K562 (cell line): ENCODE data around the gene GPR108. TPM values are rescaled to one million over a fixed set of nuclear protein-coding genes. Genes with fewer than 3 reads are reported as not detected.
A peak's percentile ranks its signal among the peaks of the same experiment; 100 is the strongest.

Experiments used
- HDAC2 ChIP-seq: fragments of 450-650 bp; IDR thresholded peaks from 2 replicates; pipeline ENCODE4 v1.6.1; 2016; ENCODE audit warnings: mild to moderate bottlenecking
- HNRNPUL1 ChIP-seq: fragments of 200-400 bp; formaldehyde crosslinking; IDR thresholded peaks from 2 replicates; pipeline ENCODE4 v1.6.1; 2017; ENCODE audit warnings: low read length
- HSF4 ChIP-seq: fragments of 250-450 bp; sonication (Bioruptor Pico); IDR thresholded peaks from 2 replicates; pipeline ENCODE4 v2.1.2; 2022; ENCODE audit warnings: mild to moderate bottlenecking, moderate library complexity, borderline replicate concordance
- SAFB ChIP-seq: fragments of 200-400 bp; formaldehyde crosslinking; IDR thresholded peaks from 2 replicates; pipeline ENCODE4 v1.6.1; 2017; ENCODE audit warnings: low read depth, low read length, borderline replicate concordance
- SMAD2 ChIP-seq: fragments of 150-350 bp; IDR thresholded peaks from 2 replicates; pipeline ENCODE4 v1.6.1; 2014; ENCODE audit warnings: low read depth, mild to moderate bottlenecking, low read length
- XRCC3 ChIP-seq: fragments of 450-650 bp; IDR thresholded peaks from 2 replicates; pipeline ENCODE4 v1.6.1; 2017; ENCODE audit warnings: mild to moderate bottlenecking, moderate library complexity
- ZKSCAN3 ChIP-seq: fragments of 250-450 bp; sonication (Bioruptor Pico); IDR thresholded peaks from 2 replicates; pipeline ENCODE4 v1.4.0; 2020
- polyA plus RNA-seq, 8 experiments: library from polyadenylated mRNA; depleted of rRNA in 4 of 8; stranded (reverse) in 5 of 8; unstranded in 3 of 8; fragments of >200 nt; fragmentation: Nextera tagmentation in 2 of 8; fragmentation: Illumina TruSeq in 1 of 8; extraction: Ambion mirVana in 2 of 8; extraction: Trizol in 1 of 8; gene quantifications; 2 replicates each; pipeline versions ENCODE4 v1.2.1 to v1.2.3, GENCODE V29; 2011 to 2014; ENCODE audit warnings: inconsistent platforms in 1 of 8, missing spikeins in 1 of 8
- total RNA-seq, 7 experiments: library from RNA; depleted of rRNA in 6 of 7; stranded (reverse); fragments of >200 nt in 6 of 7; fragmentation: Illumina TruSeq in 2 of 7; extraction: Trizol in 2 of 7; gene quantifications; 2 replicates each; pipeline versions ENCODE4 v1.2.1 to v1.2.3, GENCODE V29; 2011 to 2021; ENCODE audit warnings: low replicate concordance in 1 of 7
- TF ChIP-seq, protein P1 (sequence below): sonication (generic); formaldehyde crosslinking; IDR thresholded peaks from 2 replicates; pipeline ENCODE4 v1.8.0; 2022; ENCODE audit warnings: mild to moderate bottlenecking, missing genetic modification reagents
- TF ChIP-seq, protein P2 (sequence below), 2 experiments: fragments of 450-650 bp in 1 of 2; sonication (generic) in 1 of 2; formaldehyde crosslinking in 1 of 2; IDR thresholded peaks; 2 replicates each; pipeline versions ENCODE4 v1.7.1 to v1.9.0; 2016 to 2022; ENCODE audit warnings: inconsistent platforms in 1 of 2, mild to moderate bottlenecking in 1 of 2, missing genetic modification reagents in 1 of 2
- TF ChIP-seq, protein P3 (sequence below): fragments of 250-450 bp; sonication (Bioruptor Pico); IDR thresholded peaks from 2 replicates; pipeline ENCODE4 v1.9.0; 2021; ENCODE audit warnings: mild to moderate bottlenecking
- TF ChIP-seq, protein P4 (sequence below): sonication (generic); formaldehyde crosslinking; IDR thresholded peaks from 2 replicates; pipeline ENCODE4 v1.8.0; 2022; ENCODE audit warnings: mild to moderate bottlenecking, missing genetic modification reagents

Gene GPR108
- total and polyA plus RNA-seq, 9 of the 15 experiments (the other 6 are each of a cell fraction or from before 2014, with no cell fraction given), result 2.4 to 33.2 (median 24.4) TPM

DNA sequence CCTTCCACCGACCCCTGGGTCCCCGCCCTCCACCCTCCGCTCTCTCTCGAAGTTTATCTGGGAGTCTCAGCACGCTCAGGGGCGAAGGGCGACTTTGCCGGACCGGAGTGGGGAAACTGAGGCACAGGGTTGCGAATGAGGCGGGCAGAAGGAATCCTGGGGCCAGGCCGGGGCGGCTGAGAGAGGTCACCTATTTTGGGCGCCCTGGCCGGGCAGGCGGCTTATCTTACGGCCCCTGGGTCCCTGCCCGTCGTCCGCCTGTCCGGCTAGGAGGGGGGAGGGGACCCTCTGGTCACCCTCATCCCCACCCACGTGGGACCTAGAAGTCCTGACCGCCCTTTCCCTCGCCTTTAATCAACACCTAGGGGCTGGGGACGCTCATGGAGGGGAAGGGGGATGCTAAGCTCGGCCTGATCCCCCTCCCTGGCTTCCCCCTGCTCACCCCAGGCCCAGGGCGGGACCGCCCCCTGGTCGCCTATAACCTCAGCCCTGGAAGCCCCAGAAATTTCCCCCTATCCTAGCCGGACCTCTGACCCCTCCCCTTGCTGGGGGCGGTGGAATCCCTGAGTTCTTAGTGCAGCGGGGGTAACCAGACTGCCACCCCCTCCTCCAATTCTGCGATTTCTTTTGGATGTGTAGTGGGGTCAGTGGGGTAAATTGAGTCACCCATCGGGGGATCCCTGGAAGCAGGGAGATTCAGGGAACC lies 2.7 kb upstream of the GPR108 start (continued):
- TF ChIP-seq, protein P1, sequence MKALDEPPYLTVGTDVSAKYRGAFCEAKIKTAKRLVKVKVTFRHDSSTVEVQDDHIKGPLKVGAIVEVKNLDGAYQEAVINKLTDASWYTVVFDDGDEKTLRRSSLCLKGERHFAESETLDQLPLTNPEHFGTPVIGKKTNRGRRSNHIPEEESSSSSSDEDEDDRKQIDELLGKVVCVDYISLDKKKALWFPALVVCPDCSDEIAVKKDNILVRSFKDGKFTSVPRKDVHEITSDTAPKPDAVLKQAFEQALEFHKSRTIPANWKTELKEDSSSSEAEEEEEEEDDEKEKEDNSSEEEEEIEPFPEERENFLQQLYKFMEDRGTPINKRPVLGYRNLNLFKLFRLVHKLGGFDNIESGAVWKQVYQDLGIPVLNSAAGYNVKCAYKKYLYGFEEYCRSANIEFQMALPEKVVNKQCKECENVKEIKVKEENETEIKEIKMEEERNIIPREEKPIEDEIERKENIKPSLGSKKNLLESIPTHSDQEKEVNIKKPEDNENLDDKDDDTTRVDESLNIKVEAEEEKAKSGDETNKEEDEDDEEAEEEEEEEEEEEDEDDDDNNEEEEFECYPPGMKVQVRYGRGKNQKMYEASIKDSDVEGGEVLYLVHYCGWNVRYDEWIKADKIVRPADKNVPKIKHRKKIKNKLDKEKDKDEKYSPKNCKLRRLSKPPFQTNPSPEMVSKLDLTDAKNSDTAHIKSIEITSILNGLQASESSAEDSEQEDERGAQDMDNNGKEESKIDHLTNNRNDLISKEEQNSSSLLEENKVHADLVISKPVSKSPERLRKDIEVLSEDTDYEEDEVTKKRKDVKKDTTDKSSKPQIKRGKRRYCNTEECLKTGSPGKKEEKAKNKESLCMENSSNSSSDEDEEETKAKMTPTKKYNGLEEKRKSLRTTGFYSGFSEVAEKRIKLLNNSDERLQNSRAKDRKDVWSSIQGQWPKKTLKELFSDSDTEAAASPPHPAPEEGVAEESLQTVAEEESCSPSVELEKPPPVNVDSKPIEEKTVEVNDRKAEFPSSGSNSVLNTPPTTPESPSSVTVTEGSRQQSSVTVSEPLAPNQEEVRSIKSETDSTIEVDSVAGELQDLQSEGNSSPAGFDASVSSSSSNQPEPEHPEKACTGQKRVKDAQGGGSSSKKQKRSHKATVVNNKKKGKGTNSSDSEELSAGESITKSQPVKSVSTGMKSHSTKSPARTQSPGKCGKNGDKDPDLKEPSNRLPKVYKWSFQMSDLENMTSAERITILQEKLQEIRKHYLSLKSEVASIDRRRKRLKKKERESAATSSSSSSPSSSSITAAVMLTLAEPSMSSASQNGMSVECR, result peak; percentile 35; the same call in 1 of the 2 replicates
- TF ChIP-seq ZKSCAN3 (CRISPR knock-in tag) (no peak), SAFB (no peak), HDAC2 (peak; percentile 72; the same call in 1 of the 2 replicates), SMAD2 (no peak), HSF4 (CRISPR knock-in tag) (no peak), HNRNPUL1 (no peak), XRCC3 (no peak)
- TF ChIP-seq, protein P2, sequence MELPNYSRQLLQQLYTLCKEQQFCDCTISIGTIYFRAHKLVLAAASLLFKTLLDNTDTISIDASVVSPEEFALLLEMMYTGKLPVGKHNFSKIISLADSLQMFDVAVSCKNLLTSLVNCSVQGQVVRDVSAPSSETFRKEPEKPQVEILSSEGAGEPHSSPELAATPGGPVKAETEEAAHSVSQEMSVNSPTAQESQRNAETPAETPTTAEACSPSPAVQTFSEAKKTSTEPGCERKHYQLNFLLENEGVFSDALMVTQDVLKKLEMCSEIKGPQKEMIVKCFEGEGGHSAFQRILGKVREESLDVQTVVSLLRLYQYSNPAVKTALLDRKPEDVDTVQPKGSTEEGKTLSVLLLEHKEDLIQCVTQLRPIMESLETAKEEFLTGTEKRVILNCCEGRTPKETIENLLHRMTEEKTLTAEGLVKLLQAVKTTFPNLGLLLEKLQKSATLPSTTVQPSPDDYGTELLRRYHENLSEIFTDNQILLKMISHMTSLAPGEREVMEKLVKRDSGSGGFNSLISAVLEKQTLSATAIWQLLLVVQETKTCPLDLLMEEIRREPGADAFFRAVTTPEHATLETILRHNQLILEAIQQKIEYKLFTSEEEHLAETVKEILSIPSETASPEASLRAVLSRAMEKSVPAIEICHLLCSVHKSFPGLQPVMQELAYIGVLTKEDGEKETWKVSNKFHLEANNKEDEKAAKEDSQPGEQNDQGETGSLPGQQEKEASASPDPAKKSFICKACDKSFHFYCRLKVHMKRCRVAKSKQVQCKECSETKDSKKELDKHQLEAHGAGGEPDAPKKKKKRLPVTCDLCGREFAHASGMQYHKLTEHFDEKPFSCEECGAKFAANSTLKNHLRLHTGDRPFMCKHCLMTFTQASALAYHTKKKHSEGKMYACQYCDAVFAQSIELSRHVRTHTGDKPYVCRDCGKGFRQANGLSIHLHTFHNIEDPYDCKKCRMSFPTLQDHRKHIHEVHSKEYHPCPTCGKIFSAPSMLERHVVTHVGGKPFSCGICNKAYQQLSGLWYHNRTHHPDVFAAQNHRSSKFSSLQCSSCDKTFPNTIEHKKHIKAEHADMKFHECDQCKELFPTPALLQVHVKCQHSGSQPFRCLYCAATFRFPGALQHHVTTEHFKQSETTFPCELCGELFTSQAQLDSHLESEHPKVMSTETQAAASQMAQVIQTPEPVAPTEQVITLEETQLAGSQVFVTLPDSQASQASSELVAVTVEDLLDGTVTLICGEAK (IDR thresholded peaks at IDR 0.05), result no peak
- TF ChIP-seq, protein P2 (CRISPR knock-in tag; IDR thresholded peaks at IDR 0.05), result no peak
- TF ChIP-seq, protein P3, sequence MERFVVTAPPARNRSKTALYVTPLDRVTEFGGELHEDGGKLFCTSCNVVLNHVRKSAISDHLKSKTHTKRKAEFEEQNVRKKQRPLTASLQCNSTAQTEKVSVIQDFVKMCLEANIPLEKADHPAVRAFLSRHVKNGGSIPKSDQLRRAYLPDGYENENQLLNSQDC (CRISPR knock-in tag), result no peak
- TF ChIP-seq, protein P4, sequence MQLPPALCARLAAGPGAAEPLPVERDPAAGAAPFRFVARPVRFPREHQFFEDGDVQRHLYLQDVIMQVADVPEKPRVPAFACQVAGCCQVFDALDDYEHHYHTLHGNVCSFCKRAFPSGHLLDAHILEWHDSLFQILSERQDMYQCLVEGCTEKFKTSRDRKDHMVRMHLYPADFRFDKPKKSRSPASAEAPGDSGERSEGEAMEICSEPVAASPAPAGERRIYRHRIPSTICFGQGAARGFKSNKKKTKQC (CRISPR knock-in tag), result no peak
